Skeletal muscle satellite cell (primary cell): ENCODE data around the gene ZNF654.
"Not testable (repeated sequence)": the region's sequence is repeated elsewhere in the genome, so short reads cannot be mapped to it uniquely, and the experiment has no call there.

Source experiments
- H3K27me3 ChIP-seq: 2 replicates; pipeline ENCODE4 v1.7.0; 2013; ENCODE audit warnings: low read length; ENCODE audit not compliant: control insufficient read depth, insufficient read depth
- H3K36me3 ChIP-seq: 2 replicates; pipeline ENCODE4 v1.7.0; 2013; ENCODE audit warnings: mild to moderate bottlenecking, control low read depth, low read length; ENCODE audit not compliant: insufficient read depth
- H3K4me1 ChIP-seq: 2 replicates; pipeline ENCODE4 v1.7.0; 2013; ENCODE audit warnings: low read length; ENCODE audit not compliant: control insufficient read depth, insufficient read depth
- H3K4me2 ChIP-seq: 2 replicates; pipeline ENCODE4 v1.7.0; 2013; ENCODE audit warnings: mild to moderate bottlenecking, low read length
- H3K4me3 ChIP-seq: 2 replicates; pipeline ENCODE4 v1.7.0; 2013; ENCODE audit warnings: low read length
- H3K9ac ChIP-seq: 2 replicates; pipeline ENCODE4 v1.7.0; 2013; ENCODE audit warnings: mild to moderate bottlenecking, low read depth, low read length, moderate library complexity
- H3K9me3 ChIP-seq: replicated peaks from 2 replicates; pipeline ENCODE4 v1.7.0; 2013; ENCODE audit warnings: mild to moderate bottlenecking, control low read depth, low read length

ZNF654 gene

GRCh38 chr3:88168171-88168570, 109.1 kb downstream of the ZNF654 start:
- H3K36me3 ChIP-seq: no peaks in the 10 kb centered on the region
- no peaks in the 10 kb centered on the region for H3K27me3 ChIP-seq
- H3K9ac ChIP-seq: no peak overlapping the region
- H3K9me3 ChIP-seq: no peaks in the 10 kb centered on the region
- no peak overlapping the region for H3K4me3 ChIP-seq
- H3K4me1 ChIP-seq: no peaks in the 10 kb centered on the region
- no peak overlapping the region for H3K4me2 ChIP-seq

- Histone ChIP-seq H3K9ac (no peak overlapping the region), H3K4me2 (no peak overlapping the region), H3K4me3 (no peak overlapping the region), H3K9me3 (no peaks in the 10 kb centered on the region), H3K4me1 (no peaks in the 10 kb centered on the region), H3K27me3 (no peaks in the 10 kb centered on the region), H3K36me3 (no peaks in the 10 kb centered on the region)
These were observed 121.4 kb downstream of the ZNF654 start for GRCh38 chr3:88180398-88180999.

- not testable (repeated sequence) for H3K9ac ChIP-seq, H3K36me3 ChIP-seq, H3K4me3 ChIP-seq, H3K4me1 ChIP-seq, H3K4me2 ChIP-seq, H3K27me3 ChIP-seq, H3K9me3 ChIP-seq
These were observed 123.3 kb downstream of the ZNF654 start for GRCh38 chr3:88182165-88182918.

- H3K4me2 ChIP-seq: peak overlapping the region; percentile 8
- no peaks in the 10 kb centered on the region for H3K9me3 ChIP-seq
- H3K4me1 ChIP-seq: peaks cover 2% of the 10 kb centered on the region
- no peak overlapping the region for H3K4me3 ChIP-seq
- no peaks in the 10 kb centered on the region for H3K36me3 ChIP-seq
- no peak overlapping the region for H3K9ac ChIP-seq
- H3K27me3 ChIP-seq: no peaks in the 10 kb centered on the region
These were observed 129.4 kb downstream of the ZNF654 start for GRCh38 chr3:88188436-88188835.

- Histone ChIP-seq H3K4me1 (peaks cover 2% of the 10 kb centered on the region), H3K9me3 (no peaks in the 10 kb centered on the region), H3K9ac (no peak overlapping the region), H3K27me3 (no peaks in the 10 kb centered on the region), H3K36me3 (no peaks in the 10 kb centered on the region), H3K4me3 (peak overlapping the region; percentile 13), H3K4me2 (no peak overlapping the region)
These were observed 130.3 kb downstream of the ZNF654 start for GRCh38 chr3:88189361-88189810.

- no peaks in the 10 kb centered on the region for H3K27me3 ChIP-seq
- H3K4me2 ChIP-seq: no peak overlapping the region
- no peak overlapping the region for H3K9ac ChIP-seq
- no peaks in the 10 kb centered on the region for H3K36me3 ChIP-seq
- H3K4me1 ChIP-seq: peaks cover 2% of the 10 kb centered on the region
- H3K9me3 ChIP-seq: no peaks in the 10 kb centered on the region
- no peak overlapping the region for H3K4me3 ChIP-seq
These were observed 132.9 kb downstream of the ZNF654 start for GRCh38 chr3:88191872-88192409.

- Histone ChIP-seq H3K4me1 (peaks cover 2% of the 10 kb centered on the region), H3K27me3 (no peaks in the 10 kb centered on the region), H3K9me3 (no peaks in the 10 kb centered on the region), H3K4me3 (no peak overlapping the region), H3K4me2 (no peak overlapping the region), H3K36me3 (no peaks in the 10 kb centered on the region), H3K9ac (no peak overlapping the region)
These were observed 133.6 kb downstream of the ZNF654 start for GRCh38 chr3:88192631-88193030.
